GM19452 (cell line): ENCODE data around the gene BMP8B.
"Not testable (repeated sequence)": the region's sequence is repeated elsewhere in the genome, so short reads cannot be mapped to it uniquely, and the experiment has no call there.

Source experiments
- ATAC-seq: cut with Tn5 transposase; IDR thresholded peaks from one replicate; pipeline ENCODE4 v1.9.1; 2021; ENCODE audit not compliant: unreplicated experiment

Gene BMP8B

DNA sequence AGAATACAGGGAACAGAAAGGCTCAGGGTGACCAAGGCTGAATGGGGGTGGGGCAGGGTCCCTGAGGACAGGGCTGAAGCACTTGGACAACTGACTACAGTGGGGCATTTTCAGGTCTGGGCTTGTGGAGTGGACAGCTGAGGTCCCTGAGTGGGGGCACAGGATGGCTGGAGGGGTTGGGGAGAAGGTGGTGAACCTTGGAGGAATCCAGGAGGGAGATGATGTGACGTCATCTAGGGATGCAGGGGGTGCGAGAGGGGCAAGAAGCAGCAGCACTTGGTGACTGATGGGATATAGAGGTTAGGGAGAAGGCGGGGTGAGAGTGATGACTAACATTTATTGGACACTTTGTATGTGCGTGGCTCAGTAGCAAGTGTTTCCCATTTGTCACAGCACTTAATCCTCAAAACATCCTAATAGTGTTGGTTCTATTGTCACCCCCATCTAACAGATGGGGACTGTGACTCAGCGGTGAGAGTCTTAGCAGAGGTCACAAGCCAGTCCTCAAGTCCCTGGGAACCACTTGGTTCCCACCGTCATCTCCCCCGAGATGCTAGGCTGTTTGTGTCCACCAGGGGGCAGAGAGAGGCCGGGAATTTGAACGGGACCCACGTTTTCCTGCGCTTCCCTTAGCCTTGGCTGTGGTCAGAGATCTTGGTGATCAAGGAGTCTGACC is 27.9 kb upstream of the BMP8B start:
- ATAC-seq: peak; percentile 53

DNA sequence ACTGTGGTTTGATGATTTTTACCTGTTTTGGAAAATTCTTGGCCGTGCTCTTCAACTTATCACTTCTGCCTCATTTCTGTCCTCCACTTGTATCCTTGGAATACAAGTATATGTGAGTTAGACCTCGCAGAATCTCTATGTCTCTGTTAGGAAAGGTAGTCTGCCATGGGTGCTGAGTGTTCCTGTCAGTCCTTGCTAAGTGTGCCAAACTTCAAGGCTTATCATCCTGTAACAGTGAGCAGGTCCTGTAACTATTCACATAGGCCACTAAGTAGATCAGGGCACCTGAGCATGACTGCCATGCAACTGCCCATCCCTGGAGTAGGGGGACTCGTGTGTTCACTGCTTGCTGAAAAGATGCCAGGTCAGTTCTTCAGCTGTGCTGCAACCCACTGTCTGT is 24.2 kb upstream of the BMP8B start:
- ATAC-seq: no peak

DNA sequence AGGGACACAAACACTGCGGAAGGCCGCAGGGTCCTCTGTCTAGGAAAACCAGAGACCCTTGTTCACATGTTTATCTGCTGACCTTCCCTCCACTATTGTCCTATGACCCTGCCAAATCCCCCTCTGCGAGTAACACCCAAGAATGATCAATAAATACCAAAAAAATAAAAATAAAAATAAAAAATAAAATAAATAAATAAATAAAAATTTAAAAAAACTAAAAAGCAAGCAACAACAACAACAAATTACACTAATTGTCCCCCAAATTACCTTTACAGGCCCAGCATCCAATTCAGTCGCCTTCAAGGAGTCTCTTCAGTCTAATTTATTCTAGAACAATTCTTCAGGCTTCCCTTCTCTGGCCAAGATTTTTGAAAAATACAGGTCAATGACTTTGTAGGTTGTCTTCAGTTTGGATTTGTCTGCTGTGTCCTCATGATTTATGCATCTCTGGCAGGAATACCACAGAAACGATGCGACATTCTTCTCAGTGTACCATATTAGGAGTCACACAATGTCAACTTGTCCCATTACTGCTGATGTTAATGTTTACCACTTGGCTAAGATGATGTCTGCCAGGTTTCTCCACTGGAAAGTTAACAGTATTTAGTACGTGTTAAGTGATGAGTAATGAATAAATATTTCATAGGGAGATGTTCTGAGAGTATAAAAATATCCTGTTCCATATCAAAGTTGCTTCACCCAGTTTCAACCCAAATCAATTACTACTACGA is 20.3 kb upstream of the BMP8B start:
- no peak for ATAC-seq

DNA sequence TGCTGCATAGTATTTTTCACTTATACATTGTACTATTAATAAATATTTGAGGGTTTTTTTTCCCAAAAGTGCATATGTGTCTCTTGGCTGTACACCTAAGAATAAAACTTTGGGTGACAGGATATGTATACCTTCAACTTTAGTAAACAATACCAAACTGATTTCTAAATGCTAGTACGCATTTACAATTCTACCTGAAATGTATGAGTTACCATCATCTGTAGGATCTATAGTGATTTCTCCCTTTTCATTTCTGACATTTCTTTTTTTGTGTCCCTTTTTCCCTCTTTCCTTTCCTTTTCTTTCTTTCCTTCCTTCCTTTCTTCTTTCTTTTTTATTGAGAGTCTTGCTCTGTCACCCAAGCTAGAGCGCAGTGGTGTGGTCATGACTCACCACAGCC is 16.7 kb upstream of the BMP8B start:
- ATAC-seq: no peak

DNA sequence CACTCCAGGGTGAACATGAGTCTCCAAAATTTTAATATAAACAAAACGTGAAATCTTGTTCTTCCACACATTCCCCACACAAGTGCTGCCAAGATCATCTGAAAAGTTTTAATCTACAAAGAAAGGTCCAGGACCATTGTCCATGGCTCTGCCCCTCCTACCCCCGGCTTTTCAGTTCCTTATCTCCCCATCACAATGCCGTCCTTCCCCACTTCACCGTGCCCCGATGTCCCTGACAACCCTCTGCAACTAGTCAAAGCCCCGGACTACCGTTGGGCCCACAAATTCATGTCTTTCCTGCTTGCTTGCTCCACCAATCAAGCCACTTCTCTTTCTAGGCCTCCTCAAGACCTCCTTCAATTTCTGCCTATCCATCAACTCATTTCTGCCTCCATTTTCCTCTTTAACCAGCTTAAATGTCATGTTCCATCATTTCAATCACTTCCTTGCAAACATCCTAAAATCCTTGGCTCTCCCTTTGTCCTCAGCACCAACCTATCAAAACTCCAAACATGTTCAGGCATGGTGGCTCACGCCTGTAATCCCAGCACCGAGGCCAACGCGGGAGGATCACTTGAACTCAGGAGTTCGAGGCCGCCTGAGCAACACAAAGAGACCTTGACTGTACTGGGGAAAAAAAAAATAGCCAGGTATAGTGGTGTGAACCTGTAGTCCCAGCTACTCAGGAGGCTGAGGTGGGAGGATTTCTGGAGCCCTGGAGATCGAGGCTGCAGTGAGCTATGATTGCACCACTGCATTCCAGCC is 14.0 kb upstream of the BMP8B start:
- no peak for ATAC-seq

DNA sequence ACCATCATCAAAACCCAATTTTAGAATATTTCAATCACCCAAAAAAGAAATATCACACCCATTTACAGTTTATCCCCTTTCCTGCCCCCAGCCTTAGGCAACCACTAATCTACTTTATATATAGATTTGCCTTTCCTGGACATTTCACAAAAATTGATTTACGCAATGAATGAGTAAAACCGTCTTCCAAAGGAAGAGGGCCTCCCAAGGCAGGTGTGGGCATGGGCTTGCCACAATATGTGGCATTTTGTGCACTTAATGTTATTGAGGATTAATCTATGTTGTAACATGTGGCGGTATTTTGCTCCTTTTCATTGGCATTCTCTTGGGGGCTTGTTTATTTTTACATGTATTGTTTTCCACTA is 11.8 kb upstream of the BMP8B start:
- no peak for ATAC-seq

DNA sequence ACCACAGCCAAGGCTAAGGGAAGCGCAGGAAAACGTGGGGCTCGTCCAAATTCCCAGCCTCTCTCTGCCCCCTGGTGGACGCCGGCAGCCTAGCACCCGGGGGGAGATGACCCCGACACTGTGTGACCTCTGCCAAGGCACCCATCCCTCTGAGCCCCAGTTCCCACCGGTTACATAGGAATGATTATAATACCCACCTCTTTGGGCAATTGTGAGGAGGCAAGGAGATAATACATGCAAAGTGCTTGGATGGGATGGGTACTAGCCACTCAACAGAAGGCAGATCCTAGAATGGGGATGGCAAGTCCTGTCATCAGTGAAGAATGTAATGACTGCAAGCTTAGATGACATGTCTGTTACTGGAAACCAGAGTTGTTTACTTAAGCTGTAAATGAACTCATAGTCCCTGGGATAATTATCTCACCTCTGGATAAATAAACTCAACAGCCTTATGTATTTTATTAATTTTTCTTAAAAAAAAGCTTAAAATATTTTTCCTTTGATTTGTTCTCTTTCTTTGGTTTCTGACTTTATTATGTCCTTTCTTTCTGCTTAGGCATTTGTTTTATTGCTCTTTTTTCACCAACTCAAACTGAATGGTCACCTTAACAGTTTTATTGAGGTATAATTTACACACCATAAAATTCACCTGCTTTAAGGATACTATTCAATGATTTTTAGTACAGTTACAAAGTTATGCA is 11.3 kb upstream of the BMP8B start:
- ATAC-seq: peak; percentile 35

DNA sequence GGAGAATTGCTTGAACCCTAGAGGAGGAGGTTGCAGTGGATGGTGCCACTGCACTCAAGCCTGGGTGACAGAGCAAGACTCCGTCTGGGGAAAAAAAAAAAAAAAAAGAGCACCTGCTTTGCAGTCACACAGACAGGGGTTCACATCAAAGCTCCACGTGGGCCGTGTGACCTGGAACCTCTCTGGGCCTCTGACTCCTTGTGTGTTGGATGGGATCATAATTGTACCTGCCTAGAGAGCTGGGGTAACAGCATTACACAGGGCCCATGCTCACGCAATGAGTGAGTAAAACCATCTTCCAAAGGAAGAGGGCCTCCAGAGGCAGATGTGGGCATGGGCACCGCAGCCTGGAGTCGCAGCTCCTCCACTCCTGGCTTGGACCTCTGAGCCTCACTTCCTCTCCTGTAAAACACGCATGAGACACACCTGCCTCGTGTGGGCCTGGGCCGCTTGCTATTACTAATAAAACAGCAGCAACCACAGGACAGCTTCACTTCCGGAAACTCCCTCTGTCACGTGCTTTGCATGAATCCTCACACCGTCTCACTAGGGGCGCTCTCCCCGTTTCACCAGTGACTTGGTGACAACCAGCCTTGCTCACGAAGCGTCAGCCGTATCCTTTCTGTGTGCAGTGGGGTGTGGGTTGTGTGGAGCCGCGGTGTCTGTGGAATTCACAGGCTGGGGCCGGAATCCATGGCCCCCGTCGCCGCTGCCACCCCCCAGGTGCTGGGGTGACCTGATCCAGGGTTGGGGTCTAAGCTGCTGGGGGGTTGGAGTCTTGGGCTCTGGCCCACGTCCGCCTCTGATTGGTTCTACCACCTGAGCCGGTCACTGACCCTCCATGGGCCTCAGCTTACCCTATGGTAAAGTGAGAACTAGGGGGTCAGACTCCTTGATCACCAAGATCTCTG is 10.4 kb upstream of the BMP8B start:
- ATAC-seq: peak; percentile 89

DNA sequence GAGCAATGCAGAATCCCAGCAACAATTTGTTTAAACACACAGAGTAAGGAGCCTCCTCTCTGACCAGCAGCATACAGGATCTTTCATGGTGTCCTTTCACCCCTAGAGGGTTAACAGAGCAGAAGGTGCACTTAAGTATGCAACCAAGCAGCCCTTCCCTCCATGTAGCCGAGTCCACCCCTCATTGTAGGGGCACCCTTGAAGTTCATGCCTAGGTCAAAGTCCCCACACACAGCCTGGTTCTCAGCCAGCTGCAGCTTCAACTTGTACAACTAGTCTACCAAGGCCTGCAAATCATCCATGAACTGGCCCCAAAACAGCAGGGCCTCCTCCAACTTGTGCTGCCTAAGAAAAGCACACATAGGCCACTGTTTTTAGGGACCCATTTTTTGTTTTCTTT is 7.0 kb upstream of the BMP8B start:
- no peak for ATAC-seq

DNA sequence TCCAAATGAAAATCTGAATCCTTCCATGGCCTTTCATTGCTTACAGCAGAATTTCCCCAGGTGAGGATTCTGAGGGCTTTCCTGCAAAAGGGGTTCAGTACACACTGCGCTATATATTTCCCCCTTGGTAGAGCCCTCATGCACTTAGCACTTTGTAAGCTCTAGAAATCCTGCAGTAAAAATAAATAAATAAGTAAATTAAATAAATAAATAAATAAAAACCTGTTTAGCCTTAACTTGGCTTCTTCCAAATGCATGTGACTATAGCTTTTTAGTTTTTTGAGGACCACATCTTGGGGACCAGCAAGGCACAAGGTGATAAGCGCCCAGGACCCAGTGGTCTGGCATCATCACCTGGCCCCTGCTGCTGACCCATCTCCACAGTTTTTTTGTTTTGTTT is 3.2 kb upstream of the BMP8B start:
- ATAC-seq: no peak

DNA sequence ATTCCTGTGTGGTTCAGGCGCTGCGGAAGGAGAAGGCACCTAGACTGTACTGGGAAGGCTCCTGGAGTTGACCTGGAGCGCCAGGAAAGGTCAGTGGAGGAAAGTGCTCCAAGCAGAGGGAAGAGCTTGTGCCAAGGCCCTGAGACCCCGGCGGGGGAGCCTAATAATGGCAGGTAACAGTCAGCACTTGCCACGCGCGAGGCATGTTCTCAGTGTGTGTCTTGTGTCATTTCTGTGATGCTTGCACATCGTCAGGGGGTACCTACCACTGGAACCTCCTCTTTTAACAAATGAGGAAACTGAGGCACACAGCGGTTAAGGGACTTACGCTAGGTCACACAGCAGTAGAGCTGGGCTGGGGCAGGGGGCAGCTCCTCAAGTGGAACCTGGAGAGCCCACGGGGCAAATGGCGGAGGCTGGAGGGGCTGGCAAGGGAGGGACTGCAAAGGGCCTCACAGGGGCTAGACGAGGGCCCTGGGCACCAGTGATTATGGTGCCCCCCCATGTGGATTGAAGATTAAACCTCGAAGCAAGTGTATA is 976 bp upstream of the BMP8B start:
- no peak for ATAC-seq

DNA sequence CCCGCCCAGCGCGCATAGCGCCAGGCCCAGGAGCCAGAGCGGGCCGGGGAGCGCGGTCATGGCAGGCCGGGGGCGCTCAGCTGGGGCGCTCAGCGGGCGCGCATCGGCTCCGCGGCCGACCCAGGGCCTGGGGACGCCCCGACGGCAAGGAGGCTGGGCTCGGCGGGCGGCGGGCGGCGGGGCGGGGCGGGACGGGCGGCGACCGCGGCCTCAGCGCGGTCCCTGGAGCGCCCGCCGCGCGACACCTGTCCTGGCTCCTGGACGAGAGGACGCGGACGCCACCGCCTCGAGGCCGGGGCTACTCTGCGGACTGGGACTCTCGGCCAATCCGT is 273 bp downstream of the BMP8B start:
- no peak for ATAC-seq

DNA sequence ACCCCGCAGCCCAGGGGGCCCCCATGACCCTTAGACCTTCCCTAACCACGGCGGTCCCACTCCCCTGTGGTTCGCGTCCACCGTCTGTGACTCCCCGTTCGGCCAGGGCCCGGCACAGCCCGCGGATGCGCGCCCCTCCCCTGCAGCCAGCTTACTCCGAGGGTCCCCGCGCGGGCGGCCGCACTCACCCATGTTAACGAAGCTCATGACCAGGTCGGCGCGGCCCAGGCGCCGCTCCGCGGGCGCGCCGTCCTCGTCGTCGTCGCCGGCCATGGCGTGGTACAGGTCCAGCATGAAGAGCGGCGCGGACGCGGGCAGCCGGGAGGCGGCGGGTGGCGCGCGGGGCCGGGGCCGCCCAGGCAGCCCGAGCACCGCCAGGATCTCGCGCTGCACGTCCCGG is 701 bp downstream of the BMP8B start:
- ATAC-seq: not testable (repeated sequence)

DNA sequence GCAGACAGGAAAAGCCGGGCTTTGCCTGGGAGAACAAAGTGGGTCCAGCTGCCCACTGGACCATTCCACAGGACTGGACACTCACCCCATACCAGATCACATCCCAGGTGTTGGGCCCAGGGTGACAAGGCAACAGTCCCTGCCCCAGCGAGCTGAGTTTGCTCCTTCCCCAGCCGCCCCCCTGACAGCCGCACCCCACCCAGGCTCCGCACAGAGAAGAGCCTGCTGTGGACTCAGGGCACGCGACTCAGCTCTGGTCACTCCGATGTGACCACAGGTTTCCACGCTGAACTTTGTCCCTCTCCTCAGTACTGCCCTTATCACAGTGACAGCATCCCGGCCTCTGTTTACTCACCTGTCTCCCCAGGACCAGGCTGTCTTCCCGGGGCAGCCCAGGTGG is 1.2 kb downstream of the BMP8B start:
- no peak for ATAC-seq

DNA sequence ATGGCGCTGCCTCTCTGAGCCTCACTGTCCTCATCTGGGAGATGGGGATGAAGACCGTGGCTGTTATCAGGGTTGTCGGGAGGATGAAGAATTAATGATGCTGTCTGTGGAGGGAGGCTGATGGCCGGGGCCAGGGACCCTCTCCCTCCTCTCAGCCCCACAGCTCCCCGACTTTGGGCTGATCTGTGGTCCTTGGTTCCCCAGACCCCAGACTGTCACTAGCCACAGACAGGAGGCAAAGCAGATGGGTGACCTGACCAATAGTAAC is 1.6 kb downstream of the BMP8B start:
- ATAC-seq: not testable (repeated sequence)

DNA sequence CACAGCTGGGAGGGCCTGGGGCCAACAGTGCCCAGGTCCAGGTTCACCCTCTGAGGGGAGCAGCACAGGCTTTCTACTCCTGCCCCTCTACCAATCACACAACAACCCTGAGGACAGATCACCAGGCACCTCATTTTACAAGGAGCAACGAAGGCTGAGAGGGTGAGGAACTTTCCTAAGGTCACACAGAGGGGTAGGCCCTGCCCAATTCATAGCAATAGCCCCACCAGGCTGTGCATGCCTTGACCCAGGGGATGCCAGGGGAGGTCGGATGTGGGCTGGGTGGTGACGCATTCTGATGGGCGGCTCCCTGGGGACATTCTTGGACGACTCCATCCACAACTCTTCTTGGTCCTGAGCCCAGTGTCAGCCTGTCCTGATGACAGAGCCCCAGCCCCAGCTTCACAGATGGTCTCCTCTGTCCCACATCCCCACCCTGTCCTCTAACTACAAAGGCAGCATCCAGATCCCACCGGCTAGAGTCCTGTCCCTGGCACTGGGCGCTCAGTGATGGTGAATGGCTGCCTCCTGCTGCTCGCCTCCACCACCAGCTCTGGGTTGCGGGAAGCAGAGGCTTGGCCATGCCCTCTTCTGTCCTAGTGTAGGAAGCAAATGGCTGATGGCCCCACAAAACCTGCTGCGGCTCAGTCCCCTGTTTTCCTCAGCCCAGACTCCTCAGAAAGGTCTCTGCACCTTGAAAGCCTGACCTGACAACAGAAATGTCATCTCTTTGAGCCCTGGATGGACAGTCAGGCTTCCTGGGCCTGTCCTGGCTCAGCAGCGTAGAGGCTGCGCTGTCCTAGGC is 2.2 kb downstream of the BMP8B start:
- not testable (repeated sequence) for ATAC-seq

DNA sequence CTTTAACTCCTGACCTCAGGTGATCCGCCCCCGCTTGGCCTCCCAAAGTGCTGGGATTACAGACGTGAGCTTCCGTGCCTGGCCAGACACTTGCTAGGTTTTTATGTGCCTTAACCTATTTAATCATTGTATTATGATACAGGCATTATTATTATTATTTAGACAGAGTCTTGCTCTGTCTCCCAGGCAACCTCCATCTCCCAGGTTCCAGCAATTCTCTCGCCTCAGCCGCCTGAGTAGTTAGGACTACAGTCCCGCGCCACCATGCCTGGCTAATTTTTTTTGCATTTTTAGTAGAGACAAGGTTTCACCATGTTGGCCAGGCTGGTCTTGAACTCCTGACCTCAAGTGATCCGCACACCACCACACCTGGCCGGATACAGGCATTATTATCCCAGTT is 6.0 kb downstream of the BMP8B start:
- not testable (repeated sequence) for ATAC-seq

DNA sequence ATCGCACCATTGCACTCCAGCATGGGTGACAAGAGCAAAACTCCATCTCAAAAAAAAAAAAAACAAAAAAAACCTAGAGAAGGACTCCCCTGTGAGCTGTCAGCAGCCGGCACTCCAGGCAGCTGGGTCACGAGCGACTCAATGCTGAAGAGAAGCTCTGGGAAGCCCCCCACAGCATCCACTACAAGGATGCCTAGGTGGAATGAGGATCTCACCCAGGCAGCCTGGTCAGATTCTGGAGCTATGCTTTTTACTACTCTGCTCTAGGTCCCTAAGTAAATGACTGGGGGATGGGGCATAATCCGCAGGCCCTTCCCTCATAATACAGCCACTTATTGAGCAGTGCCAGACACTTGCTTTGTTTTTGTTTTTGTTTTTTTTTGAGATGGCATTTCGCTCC is 6.6 kb downstream of the BMP8B start:
- ATAC-seq: no peak

DNA sequence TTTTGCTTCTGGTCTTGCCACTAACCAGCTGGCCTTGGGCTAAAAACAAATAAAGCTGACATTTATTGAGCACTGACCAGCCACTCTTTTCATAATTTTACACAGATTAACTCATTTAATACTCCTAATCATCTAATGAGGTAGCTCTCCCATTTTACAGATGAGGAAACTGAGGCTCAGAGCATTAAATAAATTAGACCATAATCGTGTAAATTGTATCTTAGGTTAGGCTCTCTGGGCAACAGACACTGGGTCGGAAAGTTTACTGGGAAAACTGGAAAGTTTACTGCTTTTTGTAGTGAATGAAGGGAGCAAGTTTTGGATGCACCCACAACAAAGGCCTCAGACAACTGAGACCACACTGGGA is 7.3 kb downstream of the BMP8B start:
- ATAC-seq: no peak

DNA sequence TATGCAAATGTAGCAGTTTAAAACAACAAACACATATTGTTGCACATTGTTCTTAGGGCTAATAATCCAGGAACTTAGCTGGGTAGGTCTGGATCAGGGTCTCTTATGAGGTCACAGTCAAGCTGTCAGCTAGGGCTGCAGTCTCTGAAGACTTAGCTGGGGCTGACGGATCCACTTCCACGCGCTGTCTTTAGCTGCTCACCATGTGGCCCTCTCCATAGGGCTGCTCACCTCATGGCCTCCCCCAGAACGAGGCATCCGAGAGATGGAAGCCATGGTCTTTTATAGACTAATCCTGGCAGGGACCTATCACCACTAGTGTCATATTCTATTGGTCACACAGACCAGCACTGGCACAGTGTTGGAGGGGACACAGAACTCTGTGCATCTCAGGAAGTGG is 8.8 kb downstream of the BMP8B start:
- no peak for ATAC-seq
